ENCODE measurements around the gene UCN2.

- TF ChIP-seq CTCF (IDR thresholded peaks at IDR 0.05) (no peak), POLR2A (IDR thresholded peaks at IDR 0.05) (no peak)
Observed at GRCh38 chr3:48521635-48522034, 41.9 kb downstream of the UCN2 start.
